Lung (tissue), 12 donors: Measurements from ENCODE around the gene HOMER2. TPM values are rescaled to one million over a fixed set of nuclear protein-coding genes. Genes with fewer than 3 reads are reported as not detected.

Experiments used
- ATAC-seq: fragments of 200-7000 bp; cut with Tn5 transposase; one replicate; pipeline ENCODE4 v1.9.1; 2020; ENCODE audit warnings: moderate number of reproducible peaks; ENCODE audit not compliant: insufficient read depth, low FRiP score
- DNase-seq, 3 donors: peaks; one replicate each; pipeline ENCODE4 v3.0.0-alpha.2; 2013 to 2017
- H3K27ac ChIP-seq, 2 donors: one replicate each; pipeline ENCODE4 v1.5.1; 2013; ENCODE audit warnings: mild to moderate bottlenecking in 2 of 2, moderate library complexity in 2 of 2, control low read depth in 1 of 2, inconsistent platforms in 1 of 2, low read depth in 1 of 2, low read length in 1 of 2
- H3K27me3 ChIP-seq, 3 donors: one replicate each; pipeline ENCODE4 v1.5.1; 2013; ENCODE audit warnings: low read length in 2 of 3; ENCODE audit not compliant: control insufficient read depth in 3 of 3, insufficient read depth in 3 of 3
- H3K36me3 ChIP-seq, 4 donors: one replicate each; pipeline ENCODE4 v1.5.1; 2013; ENCODE audit warnings: low read length in 4 of 4, mild to moderate bottlenecking in 1 of 4, moderate library complexity in 1 of 4; ENCODE audit not compliant: control insufficient read depth in 4 of 4, insufficient read depth in 4 of 4
- H3K4me1 ChIP-seq, 5 donors: one replicate each; pipeline ENCODE4 v1.5.1; 2013; ENCODE audit warnings: low read length in 5 of 5, mild to moderate bottlenecking in 2 of 5, moderate library complexity in 1 of 5; ENCODE audit not compliant: control insufficient read depth in 5 of 5, insufficient read depth in 5 of 5
- H3K4me3 ChIP-seq: one replicate; pipeline ENCODE4 v1.5.1; 2013; ENCODE audit warnings: mild to moderate bottlenecking, control low read depth, moderate library complexity
- H3K9ac ChIP-seq, 2 donors: one replicate each; pipeline ENCODE4 v1.5.1; 2013; ENCODE audit warnings: low read length in 2 of 2, control low read depth in 1 of 2; ENCODE audit not compliant: insufficient read depth in 1 of 2
- H3K9me3 ChIP-seq, 4 donors: one replicate each; pipeline ENCODE4 v1.5.1; 2013; ENCODE audit warnings: low read length in 3 of 4, mild to moderate bottlenecking in 1 of 4, moderate library complexity in 1 of 4; ENCODE audit not compliant: control insufficient read depth in 4 of 4, insufficient read depth in 3 of 4
- CTCF ChIP-seq: IDR thresholded peaks from 2 replicates; pipeline ENCODE4 v1.5.1; 2012; ENCODE audit warnings: mild to moderate bottlenecking; ENCODE audit errors: control extremely low read depth, extremely low read depth
- WGBS, 2 donors: extraction: QIAGEN DNeasy Blood & Tissue Kit; methylation state at CpG; one replicate each; pipeline ENCODE4 v1.1.7; 2013; 5-methylcytosine and 5-hydroxymethylcytosine counted together
- polyA plus RNA-seq, 2 donors: library from polyadenylated mRNA; stranded (reverse); fragments of 200-250 nt; gene quantifications; one replicate each; pipeline ENCODE4 v1.2.1, GENCODE V29; 2013
- total RNA-seq, 2 donors: library from RNA; depleted of rRNA in 1 of 2; stranded (reverse); fragments of >200 nt in 1 of 2; gene quantifications; one replicate each; pipeline ENCODE4 v1.2.1, GENCODE V29; 2014 to 2021
- donor health status: control.
- donor health status: control.
- donor health status: Bipolar disorder and iron deficiency.
- donor health status: healthy.
- donor health status: DM: yes; HTN: yes; CAD: no.

The HOMER2 gene
- total and polyA plus RNA-seq, 4 donors = 7.5 to 18.1 (median 11.6) TPM

GRCh38 chr15:82846621-82847020, 105.9 kb downstream of the HOMER2 start:
- Histone ChIP-seq H3K4me1 (peaks cover 0 to 7% (median 0%) of the 10 kb centered on the region in 5 donors), H3K27me3 (no peaks in the 10 kb centered on the region), H3K9me3 (peaks cover 0 to 3% (median 0%) of the 10 kb centered on the region in 4 donors), H3K36me3 (no peaks in the 10 kb centered on the region), H3K4me3 (no peak overlapping the region), H3K27ac (no peak overlapping the region), H3K9ac (no peak overlapping the region)
- TF ChIP-seq CTCF = no peak
- DNase-seq = no peak
- WGBS, 2 donors = 90 to 96% methylated on average over 4 of the region's 4 CpGs
- ATAC-seq = no peak

GRCh38 chr15:82845686-82846085, 106.8 kb downstream of the HOMER2 start:
- no peak overlapping the region for H3K27ac ChIP-seq
- H3K4me3 ChIP-seq = no peak overlapping the region
- no peaks in the 10 kb centered on the region for H3K36me3 ChIP-seq
- H3K9ac ChIP-seq = no peak overlapping the region
- 82% methylated on average over 7 of the region's 7 CpGs for WGBS, 2 donors
- ATAC-seq (no peak), DNase-seq (no peak)
- TF ChIP-seq CTCF = no peak
- peaks cover 0 to 3% (median 0%) of the 10 kb centered on the region in 4 donors for H3K9me3 ChIP-seq
- no peaks in the 10 kb centered on the region for H3K27me3 ChIP-seq
- H3K4me1 ChIP-seq = peaks cover 0 to 7% (median 0%) of the 10 kb centered on the region in 5 donors

GRCh38 chr15:82843566-82843965, 109.0 kb downstream of the HOMER2 start:
- no peak for DNase-seq
- Histone ChIP-seq H3K27ac (no peak overlapping the region), H3K9me3 (peaks cover 0 to 3% (median 0%) of the 10 kb centered on the region in 4 donors), H3K36me3 (peaks cover 0 to under 1% (median 0%) of the 10 kb centered on the region in 4 donors), H3K4me1 (no peaks in the 10 kb centered on the region), H3K4me3 (no peak overlapping the region), H3K9ac (no peak overlapping the region), H3K27me3 (no peaks in the 10 kb centered on the region)
- ATAC-seq = no peak
- no peak for TF ChIP-seq CTCF
- WGBS, 2 donors = 92 to 93% methylated on average over 3 of the region's 3 CpGs

- TF ChIP-seq CTCF = no peak
- peaks cover 0 to 6% (median 0%) of the 10 kb centered on the region in 4 donors for H3K9me3 ChIP-seq
These were observed 112.4 kb downstream of the HOMER2 start for GRCh38 chr15:82840166-82840565.

More at GRCh38 chr15:82840166-82840565, 112.4 kb downstream of the HOMER2 start:
- H3K4me3 ChIP-seq = no peak overlapping the region
- H3K4me1 ChIP-seq = no peaks in the 10 kb centered on the region
- no peak overlapping the region for H3K27ac ChIP-seq
- WGBS, 2 donors = 97 to 99% methylated on average over 4 of the region's 4 CpGs
- ATAC-seq (no peak), DNase-seq (no peak)
- H3K27me3 ChIP-seq = no peaks in the 10 kb centered on the region
- no peak overlapping the region for H3K9ac ChIP-seq
- peaks cover 13 to 31% (median 19%) of the 10 kb centered on the region in 4 donors for H3K36me3 ChIP-seq
